AG08395 (cell line): ENCODE measurements around the gene MB21D2.

Experiments
- DNase-seq: peaks from one replicate; pipeline ENCODE4 v3.0.0; 2012; ENCODE audit warnings: mixed read lengths, low spot score

Gene MB21D2

GRCh38 chr3:192921793-192922192 lies 4.1 kb upstream of the MB21D2 start:
- DNase-seq: no peak

- DNase-seq: no peak
These were observed 2.8 kb upstream of the MB21D2 start for GRCh38 chr3:192920411-192920810.

GRCh38 chr3:192919901-192920300 lies 2.2 kb upstream of the MB21D2 start:
- DNase-seq: no peak

GRCh38 chr3:192918275-192918588 lies 576 bp upstream of the MB21D2 start:
- no peak for DNase-seq

- peak; percentile 62 for DNase-seq
These were observed 640 bp downstream of the MB21D2 start for GRCh38 chr3:192917028-192917403.

- DNase-seq: no peak
These were observed 1.2 kb downstream of the MB21D2 start for GRCh38 chr3:192916371-192917027.

GRCh38 chr3:192915722-192916121 lies 1.9 kb downstream of the MB21D2 start:
- no peak for DNase-seq

- peak; percentile 22 for DNase-seq
These were observed 2.4 kb downstream of the MB21D2 start for GRCh38 chr3:192915304-192915703.

GRCh38 chr3:192914848-192915247 lies 2.8 kb downstream of the MB21D2 start:
- no peak for DNase-seq

GRCh38 chr3:192913540-192913939 lies 4.1 kb downstream of the MB21D2 start:
- DNase-seq: no peak

- no peak for DNase-seq
These were observed 6.4 kb downstream of the MB21D2 start for GRCh38 chr3:192911293-192911692.

GRCh38 chr3:192907784-192908183 lies 9.9 kb downstream of the MB21D2 start:
- no peak for DNase-seq

GRCh38 chr3:192906940-192907339 lies 10.7 kb downstream of the MB21D2 start:
- no peak for DNase-seq

GRCh38 chr3:192905980-192906678 lies 11.5 kb downstream of the MB21D2 start:
- DNase-seq: no peak

- DNase-seq: no peak
These were observed 12.9 kb downstream of the MB21D2 start for GRCh38 chr3:192904632-192905289.

- DNase-seq: no peak
These were observed 15.1 kb downstream of the MB21D2 start for GRCh38 chr3:192902549-192902948.

GRCh38 chr3:192901435-192901834 lies 16.2 kb downstream of the MB21D2 start:
- DNase-seq: peak; percentile 87

GRCh38 chr3:192899540-192899982 lies 18.1 kb downstream of the MB21D2 start:
- DNase-seq: peak; percentile 81

GRCh38 chr3:192897005-192897404 lies 20.7 kb downstream of the MB21D2 start:
- no peak for DNase-seq

GRCh38 chr3:192896208-192896607 lies 21.4 kb downstream of the MB21D2 start:
- DNase-seq: no peak

GRCh38 chr3:192894676-192895075 lies 23.0 kb downstream of the MB21D2 start:
- no peak for DNase-seq

- DNase-seq: peak; percentile 72
These were observed 24.5 kb downstream of the MB21D2 start for GRCh38 chr3:192892981-192893700.
